ENCODE measurements around the gene RHO. TPM values are rescaled to one million over a fixed set of nuclear protein-coding genes. Genes with fewer than 3 reads are reported as not detected.

Gene RHO
- total and polyA plus RNA-seq, 4 donors, result 0.01 TPM; not detected in 3

GRCh38 chr3:129560269-129560787 is 31.9 kb downstream of the RHO start:
- H3K4me1 ChIP-seq (ENCODE audit: control insufficient read depth in 5 of 5, insufficient read depth in 5 of 5, low read length in 5 of 5), result peaks cover 0 to 81% (median 31%) of the 10 kb centered on the region in 5 donors
- 64 to 66% methylated on average over 12 to 16 of the region's 16 CpGs for WGBS, 2 donors
- ATAC-seq (ENCODE audit: insufficient read depth, low FRiP score) (no peak), DNase-seq (peak; percentile 85 to 94 (median 92))
- H3K36me3 ChIP-seq (ENCODE audit: control insufficient read depth in 4 of 4, insufficient read depth in 4 of 4, low read length in 4 of 4), result peaks cover 0 to 77% (median 25%) of the 10 kb centered on the region in 4 donors
- peak overlapping the region in 1 of 2 donors; percentile 52 for H3K9ac ChIP-seq (ENCODE audit: insufficient read depth in 1 of 2, low read length in 2 of 2)
- H3K9me3 ChIP-seq (ENCODE audit: control insufficient read depth in 4 of 4, insufficient read depth in 3 of 4, low read length in 3 of 4), result no peaks in the 10 kb centered on the region
- H3K27me3 ChIP-seq (ENCODE audit: control insufficient read depth in 3 of 3, insufficient read depth in 3 of 3, low read length in 2 of 3), result no peaks in the 10 kb centered on the region
- H3K27ac ChIP-seq (ENCODE audit: low read depth in 1 of 2, low read length in 1 of 2), result peak overlapping the region in 1 of 2 donors; percentile 57
- TF ChIP-seq CTCF (IDR thresholded peaks at IDR 0.05; ENCODE audit: control extremely low read depth, extremely low read depth), result no peak
- no peak overlapping the region for H3K4me3 ChIP-seq

- Histone ChIP-seq H3K4me3 (no peak overlapping the region), H3K27me3 (ENCODE audit: control insufficient read depth in 3 of 3, insufficient read depth in 3 of 3, low read length in 2 of 3) (no peaks in the 10 kb centered on the region), H3K4me1 (ENCODE audit: control insufficient read depth in 5 of 5, insufficient read depth in 5 of 5, low read length in 5 of 5) (peaks cover 0 to 74% (median 26%) of the 10 kb centered on the region in 5 donors), H3K36me3 (ENCODE audit: control insufficient read depth in 4 of 4, insufficient read depth in 4 of 4, low read length in 4 of 4) (peaks cover 0 to 78% (median 30%) of the 10 kb centered on the region in 4 donors), H3K9ac (ENCODE audit: insufficient read depth in 1 of 2, low read length in 2 of 2) (peak overlapping the region in 1 of 2 donors; percentile 52), H3K27ac (ENCODE audit: low read depth in 1 of 2, low read length in 1 of 2) (peak overlapping the region; percentile 41 to 69), H3K9me3 (ENCODE audit: control insufficient read depth in 4 of 4, insufficient read depth in 3 of 4, low read length in 3 of 4) (no peaks in the 10 kb centered on the region)
- TF ChIP-seq CTCF (IDR thresholded peaks at IDR 0.05; ENCODE audit: control extremely low read depth, extremely low read depth), result no peak
- WGBS, 2 donors, result 35 to 37% methylated on average over 16 to 18 of the region's 18 CpGs
- DNase-seq (peak; percentile 93 to 97 (median 94)), ATAC-seq (ENCODE audit: insufficient read depth, low FRiP score) (peak; percentile 50)
Observed at GRCh38 chr3:129560911-129561594, 32.6 kb downstream of the RHO start.

DNA sequence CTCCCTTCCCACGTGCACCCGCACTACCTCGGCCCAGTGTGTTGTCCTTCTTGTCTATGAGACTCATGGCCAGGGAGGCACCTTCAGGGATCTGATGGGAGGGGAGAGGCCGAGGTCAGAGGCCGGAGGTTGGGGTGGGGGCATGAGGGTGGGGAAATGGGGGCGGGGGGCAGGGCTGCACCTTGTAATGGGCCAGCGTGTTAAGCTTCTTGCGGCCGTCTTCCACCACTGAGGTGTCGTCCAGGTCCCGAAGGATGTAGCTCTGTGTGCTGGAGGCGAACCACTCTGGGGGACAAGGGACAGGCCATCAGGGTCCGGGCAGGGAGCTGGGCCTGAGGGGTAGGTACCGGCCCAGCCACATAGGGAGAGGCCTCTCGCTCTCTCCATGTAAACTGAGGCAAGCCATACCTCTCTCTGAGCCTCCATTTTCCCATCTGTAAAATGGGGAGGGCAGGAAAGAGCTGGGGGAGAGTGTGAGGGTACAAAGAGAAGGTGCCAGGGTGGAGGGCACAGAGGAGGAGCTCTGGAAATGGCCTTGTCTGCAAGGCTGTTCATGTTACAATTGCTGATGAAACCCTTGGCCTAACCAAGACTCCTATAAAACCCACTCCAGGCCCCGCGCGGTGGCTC is 33.3 kb downstream of the RHO start:
- peaks cover 0 to 78% (median 30%) of the 10 kb centered on the region in 4 donors for H3K36me3 ChIP-seq (ENCODE audit: control insufficient read depth in 4 of 4, insufficient read depth in 4 of 4, low read length in 4 of 4)
- no peaks in the 10 kb centered on the region for H3K9me3 ChIP-seq (ENCODE audit: control insufficient read depth in 4 of 4, insufficient read depth in 3 of 4, low read length in 3 of 4)
- no peak for ATAC-seq (ENCODE audit: insufficient read depth, low FRiP score)
- no peak overlapping the region for H3K4me3 ChIP-seq
- TF ChIP-seq CTCF (IDR thresholded peaks at IDR 0.05; ENCODE audit: control extremely low read depth, extremely low read depth), result no peak
- WGBS, 2 donors, result 80 to 82% methylated on average over 18 of the region's 18 CpGs
- peak overlapping the region in 1 of 2 donors; percentile 69 for H3K27ac ChIP-seq (ENCODE audit: low read depth in 1 of 2, low read length in 1 of 2)
- no peak for DNase-seq
- no peak overlapping the region for H3K9ac ChIP-seq (ENCODE audit: insufficient read depth in 1 of 2, low read length in 2 of 2)
- H3K4me1 ChIP-seq (ENCODE audit: control insufficient read depth in 5 of 5, insufficient read depth in 5 of 5, low read length in 5 of 5), result peaks cover 0 to 71% (median 26%) of the 10 kb centered on the region in 5 donors
- no peaks in the 10 kb centered on the region for H3K27me3 ChIP-seq (ENCODE audit: control insufficient read depth in 3 of 3, insufficient read depth in 3 of 3, low read length in 2 of 3)

Measured in lung (tissue), 12 donors.